HCT116 (cell line): ENCODE measurements around the gene LINGO1. TPM values are rescaled to one million over a fixed set of nuclear protein-coding genes. Genes with fewer than 3 reads are reported as not detected.

Experiments
- ATAC-seq: fragments of 200-7000 bp; cut with Tn5 transposase; 2 replicates; pipeline ENCODE4 v1.9.1; 2020; ENCODE audit warnings: mild to moderate bottlenecking, moderate library complexity
- BruUV-seq: library from RNA; stranded (reverse); fragments of 400-500 nt; replicated peaks from 2 replicates; lab custom pipeline; 2021; lab: Mats Ljungman, UMichigan
- CTCF ChIA-PET: fragments of 300-600 bp; sonication (Branson Sonifier 250); formaldehyde crosslinking; loops from one replicate; lab custom pipeline; 2021; ENCODE audit warnings: antibody characterized with exemption; lab: Charles Lee
- POLR2A ChIA-PET: fragments of 300-600, 350-600 bp; sonication (Branson Sonifier 250); formaldehyde crosslinking; loops from one replicate; lab custom pipeline; 2021; ENCODE audit warnings: antibody characterized with exemption; lab: Charles Lee
- RAD21 ChIA-PET, 2 experiments: fragments of 300-600 bp; sonication (Branson Sonifier 250); formaldehyde crosslinking; loops; one replicate each; lab custom pipeline; 2023; ENCODE audit warnings: low total read pairs in 2 of 2; ENCODE audit not compliant: uncharacterized antibody in 2 of 2, unreplicated experiment in 2 of 2, low non-redundant PET in 1 of 2; lab: Charles Lee
- DNase-seq: peaks from one replicate; pipeline ENCODE4 v3.0.0-alpha.2; 2010; ENCODE audit warnings: low read depth, low spot score
- H2AFZ ChIP-seq: fragments of 200-600 bp; shearing (Covaris generic), sonication (generic); 2 replicates; pipeline ENCODE4 v1.6.1; 2017; ENCODE audit warnings: low read depth, mixed run types, mixed read lengths, antibody characterized with exemption, low read length; ENCODE audit not compliant: poor library complexity, severe bottlenecking
- H3K27ac ChIP-seq: 2 replicates; pipeline ENCODE4 v1.5.1; 2012; ENCODE audit warnings: low read depth, low read length
- H3K27me3 ChIP-seq: fragments of 200-600 bp; sonication (generic); 2 replicates; pipeline ENCODE4 v1.6.1; 2016; ENCODE audit warnings: mixed run types, low read length, mixed read lengths; ENCODE audit not compliant: insufficient read depth
- H3K36me3 ChIP-seq, 2 experiments: fragments of 200-500 bp in 1 of 2; fragments of 200-600 bp in 1 of 2; sonication (Bioruptor generic) in 1 of 2; sonication (generic) in 1 of 2; 2 replicates each; pipeline versions ENCODE4 v1.5.1 to v1.6.1; 2014 to 2016; ENCODE audit warnings: low read length in 2 of 2, inconsistent platforms in 1 of 2, mixed read lengths in 1 of 2, mixed run types in 1 of 2; ENCODE audit not compliant: insufficient read depth in 2 of 2, control insufficient read depth in 1 of 2
- H3K4me1 ChIP-seq, 2 experiments: fragments of 200-600 bp in 1 of 2; sonication (generic) in 1 of 2; 2 replicates each; pipeline versions ENCODE4 v1.5.1 to v1.6.1; 2012 to 2017; ENCODE audit warnings: low read length in 2 of 2, inconsistent platforms in 1 of 2, mild to moderate bottlenecking in 1 of 2, mixed read lengths in 1 of 2, mixed run types in 1 of 2, moderate library complexity in 1 of 2; ENCODE audit not compliant: insufficient read depth in 2 of 2, control insufficient read depth in 1 of 2
- H3K4me2 ChIP-seq: fragments of 200-600 bp; sonication (generic); 2 replicates; pipeline ENCODE4 v1.6.1; 2017; ENCODE audit warnings: mixed run types, low read length, mixed read lengths
- H3K4me3 ChIP-seq, 2 experiments: fragments of 200-600 bp in 1 of 2; sonication (generic) in 1 of 2; replicated peaks in 1 of 2; 2 replicates each; pipeline ENCODE4 v1.5.1; 2011 to 2016; ENCODE audit warnings: low read length in 2 of 2, control low read depth in 1 of 2, low read depth in 1 of 2, mild to moderate bottlenecking in 1 of 2, mixed read lengths in 1 of 2, mixed run types in 1 of 2
- H3K79me2 ChIP-seq: fragments of 200-600 bp; sonication (generic); 2 replicates; pipeline ENCODE4 v1.6.1; 2017; ENCODE audit warnings: mild to moderate bottlenecking, mixed run types, low read length, moderate library complexity, mixed read lengths; ENCODE audit not compliant: insufficient read depth
- H3K9ac ChIP-seq: fragments of 200-600 bp; sonication (generic); 2 replicates; pipeline ENCODE4 v1.6.1; 2016; ENCODE audit warnings: low read length, mixed read lengths
- H3K9me2 ChIP-seq: fragments of 200-600 bp; sonication (generic), shearing (Covaris generic); 2 replicates; pipeline ENCODE4 v1.6.1; 2017; ENCODE audit warnings: mixed run types, mild to moderate bottlenecking, moderate library complexity; ENCODE audit not compliant: insufficient read depth
- H3K9me3 ChIP-seq, 2 experiments: fragments of 200-500 bp in 1 of 2; fragments of 200-600 bp in 1 of 2; sonication (Bioruptor generic) in 1 of 2; sonication (generic) in 1 of 2; 2 replicates each; pipeline ENCODE4 v1.6.1; 2014 to 2017; ENCODE audit warnings: low read length in 2 of 2, mixed read lengths in 2 of 2, inconsistent platforms in 1 of 2, low read depth in 1 of 2, mild to moderate bottlenecking in 1 of 2, mixed run types in 1 of 2, moderate library complexity in 1 of 2; ENCODE audit not compliant: control insufficient read depth in 1 of 2, insufficient read depth in 1 of 2
- H4K20me1 ChIP-seq: fragments of 200-600 bp; sonication (generic), shearing (Covaris generic); 2 replicates; pipeline ENCODE4 v1.6.1; 2017; ENCODE audit warnings: mixed run types, mild to moderate bottlenecking, moderate library complexity; ENCODE audit not compliant: insufficient read depth
- ATF3 ChIP-seq: IDR thresholded peaks from 2 replicates; pipeline ENCODE4 v1.6.1; 2012
- CBX3 ChIP-seq: IDR thresholded peaks from 2 replicates; pipeline ENCODE4 v1.6.1; 2012; ENCODE audit warnings: low read depth
- ELF1 ChIP-seq: IDR thresholded peaks from 2 replicates; pipeline ENCODE4 v1.6.1; 2012; ENCODE audit warnings: low read depth, borderline replicate concordance
- EZH2phosphoT487 ChIP-seq: fragments of 200-600 bp; IDR thresholded peaks from 2 replicates; pipeline ENCODE4 v1.6.1; 2018; ENCODE audit warnings: antibody characterized with exemption, borderline replicate concordance
- POLR2A ChIP-seq: IDR thresholded peaks from 2 replicates; pipeline ENCODE4 v1.7.0; 2011; ENCODE audit warnings: borderline replicate concordance; ENCODE audit not compliant: insufficient read depth, insufficient read length; ENCODE audit errors: extremely low read depth
- ZBTB33 ChIP-seq: IDR thresholded peaks from 2 replicates; pipeline ENCODE4 v1.6.1; 2011; ENCODE audit warnings: mild to moderate bottlenecking, low read length, moderate library complexity; ENCODE audit not compliant: insufficient replicate concordance; ENCODE audit errors: extremely low read depth
- ZNF274 ChIP-seq: fragments of 200-500 bp; sonication (Bioruptor generic); IDR thresholded peaks from 2 replicates; pipeline ENCODE4 v1.6.1; 2014; ENCODE audit warnings: mild to moderate bottlenecking, low read depth, low read length, inconsistent platforms
- intact Hi-C: fragments of 100-400 bp; cut with micrococcal nuclease; formaldehyde crosslinking; loops from 2 replicates; pipeline ENCODE4 v1.10.0; 2022
- total RNA-seq: library from RNA; stranded (reverse); gene quantifications from one replicate; pipeline ENCODE4 v1.2.1, GENCODE V29; 2021; ENCODE audit not compliant: unreplicated experiment

The LINGO1 gene
- total RNA-seq, 1 experiment from 2014 or later, result 15.6 TPM

- ATAC-seq (no peak), DNase-seq (no peak)
- RAD21 ChIA-PET, result no interaction called here
- no peaks in the 10 kb centered on the region for H3K36me3 ChIP-seq
- H2AFZ ChIP-seq, result no peak overlapping the region
- no peak overlapping the region for H3K4me2 ChIP-seq
- CTCF ChIA-PET, result interaction anchor here (5.3 kb wide), 1 partner anchor 183 kb away, joined by 72 read pairs; no protein-coding TSS in a partner anchor
- no peaks in the 10 kb centered on the region; the same call in 1 of the 2 replicates for H3K27me3 ChIP-seq
- peaks cover 4 to 17% of the 10 kb centered on the region in 2 experiments; a peak in 3 of 4 replicates for H3K4me1 ChIP-seq
- POLR2A ChIA-PET, result no interaction called here
- no peaks in the 10 kb centered on the region for H4K20me1 ChIP-seq
- no peak overlapping the region for H3K4me3 ChIP-seq
- H3K9me2 ChIP-seq, result no peaks in the 10 kb centered on the region
- H3K9ac ChIP-seq, result no peak overlapping the region
- H3K79me2 ChIP-seq, result no peaks in the 10 kb centered on the region
- no peak for TF ChIP-seq EZH2phosphoT487
- no peak for TF ChIP-seq ELF1
- TF ChIP-seq CBX3, result no peak
- no peak for TF ChIP-seq ZBTB33
- no peak for TF ChIP-seq ATF3
- no peak for TF ChIP-seq ZNF274
- no peak for TF ChIP-seq POLR2A
- intact Hi-C loops, result no loop called here
- H3K27ac ChIP-seq, result no peak overlapping the region
- no TSS peak for BruUV-seq
- H3K9me3 ChIP-seq, result no peaks in the 10 kb centered on the region
Observed at GRCh38 chr15:77637851-77638692, 5.4 kb upstream of the LINGO1 start.
